Measurements from ENCODE around the gene GPA33.

GPA33 gene, protein sequence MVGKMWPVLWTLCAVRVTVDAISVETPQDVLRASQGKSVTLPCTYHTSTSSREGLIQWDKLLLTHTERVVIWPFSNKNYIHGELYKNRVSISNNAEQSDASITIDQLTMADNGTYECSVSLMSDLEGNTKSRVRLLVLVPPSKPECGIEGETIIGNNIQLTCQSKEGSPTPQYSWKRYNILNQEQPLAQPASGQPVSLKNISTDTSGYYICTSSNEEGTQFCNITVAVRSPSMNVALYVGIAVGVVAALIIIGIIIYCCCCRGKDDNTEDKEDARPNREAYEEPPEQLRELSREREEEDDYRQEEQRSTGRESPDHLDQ

DNA sequence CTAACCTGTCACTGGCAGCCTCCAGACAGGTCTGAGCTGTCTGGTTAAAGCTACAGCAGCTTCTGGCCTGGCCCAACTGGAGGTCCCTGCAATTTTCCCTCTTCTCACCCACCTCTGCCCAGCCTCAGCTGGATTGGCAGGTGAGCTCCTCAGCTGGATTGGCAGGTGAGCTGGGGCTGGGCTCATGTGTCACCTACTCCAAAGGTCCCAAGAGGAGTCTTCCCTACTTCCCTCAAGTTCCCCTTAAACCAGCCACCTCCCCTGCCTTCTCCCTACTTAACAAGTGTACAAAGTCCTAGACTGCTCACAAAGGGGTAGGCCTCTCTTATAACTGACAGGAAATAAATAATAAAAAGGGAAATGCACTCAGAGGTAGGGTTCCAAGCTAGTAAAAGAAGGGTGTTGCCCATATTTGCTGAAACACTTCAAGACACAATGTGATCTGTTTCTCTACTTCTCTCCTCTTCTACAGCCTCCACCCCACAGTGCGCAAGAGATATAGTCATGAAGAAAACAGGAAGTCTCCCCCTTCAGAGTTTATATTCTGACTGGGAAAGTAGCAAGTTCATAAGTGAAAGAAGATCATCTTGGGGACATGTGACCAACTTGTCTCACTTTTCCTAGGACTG lies at the start of gene GPA33:
TSS of gene GPA33 (minus strand) at position 64 of the 629 bp plus-strand sequence. CDS start 90 bp downstream, outside the sequence.
- in situ Hi-C loops (cut with HindIII; ENCODE audit: low sequenced_read_pairs) = no loop called here

DNA sequence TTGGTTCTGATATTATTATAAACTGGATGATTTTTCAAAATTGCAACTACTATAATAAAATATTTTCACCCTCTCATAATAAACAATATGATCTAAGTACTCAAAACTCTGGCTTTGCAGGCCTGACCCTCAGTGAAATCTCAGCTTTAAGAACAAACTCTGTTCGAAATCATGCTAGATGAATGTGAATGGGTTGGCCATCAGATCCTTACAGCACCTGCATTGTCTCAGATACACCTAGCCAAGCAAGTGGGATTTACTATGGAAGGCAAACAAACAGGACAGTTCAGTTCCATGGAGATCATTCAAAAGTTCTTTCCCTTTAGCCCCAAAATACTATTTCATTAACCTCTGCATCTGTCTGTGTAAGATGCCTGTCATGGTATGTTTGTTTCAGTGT lies 48.5 kb upstream of the GPA33 start:
- in situ Hi-C loops (cut with HindIII; ENCODE audit: low sequenced_read_pairs) = no loop called here

DNA sequence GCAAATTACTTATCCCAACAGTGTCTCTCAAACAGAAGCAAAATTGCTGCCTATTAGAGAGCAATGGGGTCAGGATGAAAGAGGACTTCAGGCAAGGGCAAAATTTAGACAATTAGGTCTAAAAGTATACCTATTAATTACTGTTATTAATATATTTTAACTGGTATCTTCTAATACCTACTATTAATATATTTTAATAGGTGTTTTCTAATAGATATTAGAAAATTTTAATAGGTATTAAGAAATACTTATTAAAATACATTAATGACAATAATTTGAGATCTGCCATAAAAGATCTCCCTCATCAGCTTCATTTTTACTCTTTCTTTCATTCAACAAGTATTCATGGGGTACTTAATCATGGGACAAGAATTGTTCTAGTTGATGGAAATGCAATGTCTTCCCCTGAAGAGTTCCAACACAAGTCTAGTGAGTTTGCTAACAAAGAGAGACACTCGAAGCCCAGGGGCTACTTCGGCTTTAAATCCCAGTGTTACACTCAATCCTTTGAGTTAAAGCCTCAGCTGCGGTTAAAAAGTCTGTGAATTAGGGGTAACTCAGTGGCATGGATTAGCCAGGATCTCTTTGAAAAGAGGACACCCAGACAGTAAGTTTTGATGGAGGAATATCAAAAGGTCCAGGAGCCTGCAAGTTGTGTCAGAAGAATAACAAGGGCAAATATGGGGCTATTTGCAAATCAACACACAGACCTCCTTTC lies 47.8 kb upstream of the GPA33 start:
- in situ Hi-C loops (cut with HindIII; ENCODE audit: low sequenced_read_pairs) = no loop called here

DNA sequence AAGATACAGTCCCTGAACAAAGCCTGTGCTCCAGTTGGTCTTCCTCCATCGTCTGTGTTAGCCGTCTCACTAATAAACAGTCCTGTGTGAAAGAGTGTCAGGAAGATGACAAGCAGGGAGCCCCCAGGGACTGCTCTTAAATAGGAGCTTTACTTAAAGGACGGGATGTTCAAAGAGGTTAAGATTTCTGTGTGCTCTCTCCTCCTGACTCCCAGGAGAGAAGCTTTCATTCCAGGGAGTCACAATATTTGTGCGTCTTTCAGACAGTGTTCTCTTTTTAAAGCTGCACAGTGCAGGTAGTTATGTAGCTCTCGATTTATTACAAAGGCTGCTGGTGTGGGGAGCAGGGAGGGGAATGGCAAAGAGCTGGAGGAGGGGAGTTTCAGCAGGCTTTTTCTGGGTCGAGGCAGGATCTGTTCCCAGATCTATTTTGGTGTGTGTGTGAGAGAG lies 47.2 kb upstream of the GPA33 start:
- in situ Hi-C loops (cut with HindIII; ENCODE audit: low sequenced_read_pairs) = no loop called here

DNA sequence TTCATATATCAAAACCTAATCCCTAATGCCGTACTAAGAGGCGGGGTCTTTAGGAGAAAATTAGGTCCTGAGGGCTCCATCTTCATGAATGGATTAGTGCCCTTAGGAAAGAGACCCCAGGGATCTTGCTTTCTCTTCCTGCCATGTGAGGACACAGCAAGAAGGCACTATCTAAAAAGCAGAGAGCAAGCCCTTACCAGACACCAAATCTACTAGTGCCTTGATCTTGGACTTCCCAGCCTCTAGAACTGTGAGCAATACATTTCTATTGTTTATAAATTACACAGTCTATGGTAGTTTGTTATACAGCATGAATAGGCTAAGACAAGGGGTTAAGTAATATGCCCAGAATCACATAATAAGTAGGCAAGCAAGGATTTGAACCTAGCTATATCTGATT lies 46.6 kb upstream of the GPA33 start:
- in situ Hi-C loops (cut with HindIII; ENCODE audit: low sequenced_read_pairs) = no loop called here

DNA sequence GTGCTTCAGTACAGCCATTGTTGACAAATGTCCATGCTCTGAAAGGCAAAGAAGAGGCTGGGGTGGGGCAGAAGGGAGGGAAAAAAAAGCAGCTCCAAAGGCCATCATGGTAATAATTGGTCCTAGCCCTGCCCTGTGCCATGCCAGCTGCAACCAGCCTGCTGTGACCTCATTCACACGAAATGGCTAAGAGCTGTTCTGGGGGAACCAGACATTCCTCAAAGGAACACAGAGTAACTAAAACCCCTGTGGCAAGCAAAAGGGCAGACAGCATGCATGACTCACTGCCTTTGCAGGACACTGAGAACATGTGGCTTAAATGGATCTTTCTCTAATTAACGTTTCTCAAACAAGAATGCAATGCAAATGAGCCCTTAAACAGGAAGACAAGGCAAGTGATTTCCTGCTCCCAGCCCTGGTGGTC lies 46.0 kb upstream of the GPA33 start:
- in situ Hi-C loops (cut with HindIII; ENCODE audit: low sequenced_read_pairs) = no loop called here

DNA sequence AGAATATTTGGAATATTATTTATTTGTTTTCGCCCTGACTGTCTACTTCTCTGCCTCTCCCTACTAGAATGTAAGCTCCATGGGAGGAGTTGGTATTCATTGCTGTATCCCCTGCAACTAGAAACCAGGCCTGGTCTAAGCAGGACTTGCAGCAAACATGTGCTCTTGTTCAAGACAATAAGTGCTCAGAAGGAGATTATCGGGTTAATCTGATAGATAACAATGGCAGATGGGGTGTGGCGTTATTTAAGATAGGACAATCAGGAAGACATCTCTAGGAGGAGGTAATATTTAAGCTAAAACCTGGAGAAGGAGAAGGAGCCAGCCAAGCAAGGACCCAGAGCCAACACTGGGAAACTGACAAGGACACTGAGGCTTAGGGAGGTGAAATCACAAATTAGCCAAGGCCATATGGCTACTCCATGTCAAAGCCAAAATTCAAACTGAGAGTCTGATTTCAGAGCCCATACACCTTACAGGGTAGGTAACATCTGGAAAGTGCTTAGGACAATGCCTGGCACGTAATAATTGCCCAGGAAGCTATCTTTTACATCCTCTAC lies 45.2 kb upstream of the GPA33 start:
- in situ Hi-C loops (cut with HindIII; ENCODE audit: low sequenced_read_pairs) = no loop called here

DNA sequence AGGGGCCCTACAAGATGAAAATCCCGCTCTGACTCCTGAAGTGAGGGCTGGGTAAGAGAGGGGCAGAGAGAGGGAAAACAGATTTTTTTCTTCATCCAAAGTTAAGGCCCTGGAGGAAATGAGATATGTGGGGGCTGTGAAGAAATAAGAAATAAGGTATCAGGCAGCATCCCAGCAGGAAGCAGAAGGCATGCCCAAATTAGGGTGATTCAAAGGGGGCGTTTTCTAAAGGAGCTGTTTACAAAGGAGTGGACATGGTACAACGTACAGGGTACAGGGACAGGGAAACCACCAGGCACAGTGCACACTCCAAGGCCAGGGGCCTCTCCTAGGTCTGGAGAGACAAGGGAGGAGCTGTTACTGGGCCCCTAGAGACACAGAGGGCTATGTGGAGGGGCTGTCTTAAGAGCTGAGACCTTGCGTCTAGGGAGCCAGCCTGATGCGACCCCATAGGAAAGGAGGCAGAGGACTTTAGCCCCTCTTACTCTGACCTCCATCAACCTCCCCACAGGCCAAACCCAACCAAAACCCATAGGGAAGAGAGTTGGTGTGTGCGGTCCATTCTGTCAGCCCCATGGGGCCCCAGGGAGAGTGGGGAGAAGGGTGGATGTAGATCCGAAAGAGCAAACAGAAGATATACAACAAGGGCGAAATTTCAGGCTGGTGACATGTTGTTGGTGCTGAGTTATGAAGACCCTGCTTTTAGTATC lies 42.3 kb upstream of the GPA33 start:
- in situ Hi-C loops (cut with HindIII; ENCODE audit: low sequenced_read_pairs) = no loop called here

GRCh38 chr1:167130829-167131510 lies 40.8 kb upstream of the GPA33 start:
- in situ Hi-C loops (cut with HindIII; ENCODE audit: low sequenced_read_pairs) = no loop called here

- in situ Hi-C loops (cut with HindIII; ENCODE audit: low sequenced_read_pairs) = no loop called here
Observed at GRCh38 chr1:167128261-167129227, 38.4 kb upstream of the GPA33 start.

- in situ Hi-C loops (cut with HindIII; ENCODE audit: low sequenced_read_pairs) = no loop called here
Observed at GRCh38 chr1:167127661-167128060, 37.5 kb upstream of the GPA33 start.

- in situ Hi-C loops (cut with HindIII; ENCODE audit: low sequenced_read_pairs) = no loop called here
Observed at GRCh38 chr1:167127236-167127635, 37.1 kb upstream of the GPA33 start.

DNA sequence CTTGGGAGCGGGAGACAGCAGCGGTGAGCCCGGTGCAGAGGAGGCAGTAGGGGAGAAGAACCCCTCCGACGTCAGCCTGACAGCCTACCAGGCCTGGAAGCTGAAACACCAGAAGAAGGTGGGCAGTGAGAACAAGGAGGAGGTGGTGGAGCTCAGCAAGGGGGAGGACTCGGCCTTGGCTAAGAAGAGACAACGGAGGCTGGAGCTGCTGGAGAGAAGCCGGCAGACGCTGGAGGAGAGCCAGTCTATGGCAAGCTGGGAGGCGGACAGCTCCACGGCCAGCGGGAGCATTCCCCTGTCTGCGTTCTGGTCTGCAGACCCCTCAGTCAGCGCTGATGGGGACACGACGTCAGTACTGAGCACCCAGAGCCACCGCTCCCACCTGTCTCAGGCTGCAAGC lies 36.6 kb upstream of the GPA33 start:
- in situ Hi-C loops (cut with HindIII; ENCODE audit: low sequenced_read_pairs) = no loop called here

- in situ Hi-C loops (cut with HindIII; ENCODE audit: low sequenced_read_pairs) = no loop called here
Observed at GRCh38 chr1:167126317-167126716, 36.1 kb upstream of the GPA33 start.

GRCh38 chr1:167122568-167122967 lies 32.4 kb upstream of the GPA33 start:
- in situ Hi-C loops (cut with HindIII; ENCODE audit: low sequenced_read_pairs) = no loop called here

DNA sequence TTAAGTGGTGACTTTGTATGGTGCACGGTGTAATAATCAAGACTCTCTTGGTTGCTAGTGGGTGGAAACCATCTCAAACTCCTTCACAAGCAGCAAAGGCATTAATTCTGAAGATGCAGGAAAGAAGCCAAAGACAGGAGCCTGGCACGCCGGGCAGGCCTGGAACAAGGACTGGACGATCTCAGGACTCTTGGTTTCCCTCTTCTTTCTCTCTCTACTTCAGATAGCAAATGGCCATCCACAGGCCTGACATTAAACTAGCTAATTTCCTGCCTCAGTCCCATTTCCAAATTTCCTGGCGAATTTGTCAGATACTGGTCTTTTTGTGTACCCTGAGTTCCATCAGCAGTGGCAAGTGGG lies 31.9 kb upstream of the GPA33 start:
- in situ Hi-C loops (cut with HindIII; ENCODE audit: low sequenced_read_pairs) = no loop called here

DNA sequence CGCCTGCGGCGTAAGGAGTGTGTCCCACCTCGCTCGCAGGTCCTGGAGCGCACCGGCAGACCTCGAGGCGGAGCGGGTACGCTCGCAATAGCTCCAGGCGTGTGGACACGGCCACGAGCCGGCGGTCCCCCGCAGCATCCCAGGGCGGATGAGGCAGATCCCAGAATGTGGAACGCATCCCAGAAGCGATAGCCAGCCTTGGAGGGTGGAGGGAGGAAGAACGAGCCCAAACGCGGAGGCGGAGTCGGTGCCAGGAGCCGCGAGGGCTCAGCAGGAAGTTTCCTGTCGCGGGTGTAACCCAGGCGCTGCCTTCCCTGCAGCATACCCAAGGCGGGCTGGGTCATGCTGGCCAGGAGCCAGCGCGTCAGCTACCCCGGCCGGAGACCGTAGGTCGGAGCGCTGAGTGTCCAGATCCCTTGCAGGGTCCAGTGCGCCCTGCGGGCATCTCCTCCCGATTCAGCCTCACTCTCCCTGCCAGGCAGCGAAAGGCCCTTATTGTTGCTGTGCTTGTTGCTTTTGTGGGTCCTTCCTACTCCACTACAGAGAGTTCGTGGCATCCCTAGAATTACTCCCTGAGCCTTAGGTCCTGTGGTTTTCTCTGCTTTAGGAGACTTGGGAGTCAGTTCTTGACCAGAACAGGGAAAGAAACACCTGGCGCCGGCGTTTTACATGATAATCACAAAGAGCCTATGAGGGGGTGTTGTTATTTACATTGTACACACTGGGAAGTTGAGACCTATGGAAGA lies 31.4 kb upstream of the GPA33 start:
- in situ Hi-C loops (cut with HindIII; ENCODE audit: low sequenced_read_pairs) = no loop called here

DNA sequence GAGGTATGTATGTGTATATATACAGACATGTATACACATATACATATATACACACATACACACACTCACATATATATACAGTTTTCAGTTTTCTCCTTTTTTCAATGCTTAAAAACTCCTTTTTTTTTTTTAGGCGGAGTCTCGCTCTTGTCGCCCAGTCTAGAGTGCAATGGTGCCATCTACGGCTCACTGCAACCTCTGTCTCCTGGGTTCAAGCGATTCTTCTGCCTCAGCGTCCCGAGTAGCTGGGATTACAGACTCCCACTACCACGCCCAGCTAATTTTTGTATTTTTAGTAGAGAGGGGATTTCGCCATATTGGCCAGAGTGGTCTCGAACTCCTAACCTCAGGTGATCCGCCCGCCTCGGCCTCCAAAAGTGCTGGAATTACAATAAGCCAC lies 30.7 kb upstream of the GPA33 start:
- in situ Hi-C loops (cut with HindIII; ENCODE audit: low sequenced_read_pairs) = no loop called here

DNA sequence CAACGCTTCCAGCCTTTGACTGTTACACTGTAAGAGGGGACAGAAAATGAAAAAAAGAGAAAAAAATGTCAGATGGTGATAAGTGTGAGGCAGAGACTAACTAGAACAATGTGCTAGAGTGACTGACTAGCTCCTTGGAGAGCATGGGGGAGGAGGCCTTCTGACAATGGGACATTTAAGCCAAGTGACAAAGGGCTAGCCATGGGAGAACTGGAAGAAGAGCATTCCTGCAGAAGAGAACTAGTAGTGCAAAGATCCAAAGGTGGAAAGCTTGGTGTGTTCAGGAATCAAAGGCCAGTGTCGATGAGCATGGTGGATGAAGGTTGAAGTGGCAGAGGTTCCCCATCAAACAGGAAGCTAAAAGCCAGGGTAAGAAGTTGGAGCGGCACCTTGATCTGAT lies 29.5 kb upstream of the GPA33 start:
- in situ Hi-C loops (cut with HindIII; ENCODE audit: low sequenced_read_pairs) = loop anchor here (5.0 kb wide), 1 partner anchor 83 kb away; no protein-coding TSS in a partner anchor
